Stimulated activated CD8-positive, alpha-beta memory T cell treated with anti-CD3 and anti-CD28 coated beads, Interleukin-7, amount 100 ng/mL, for 48 hours (primary cell): ENCODE data around the gene NTN4.
"Not testable (repeated sequence)": the region's sequence is repeated elsewhere in the genome, so short reads cannot be mapped to it uniquely, and the experiment has no call there.

Source experiments
- DNase-seq, 2 donors: peaks; one replicate each; pipeline ENCODE4 v3.0.0-alpha.2; 2020; ENCODE audit warnings: low read depth in 1 of 2; ENCODE audit errors: extremely low read depth in 1 of 2

The NTN4 gene

DNA sequence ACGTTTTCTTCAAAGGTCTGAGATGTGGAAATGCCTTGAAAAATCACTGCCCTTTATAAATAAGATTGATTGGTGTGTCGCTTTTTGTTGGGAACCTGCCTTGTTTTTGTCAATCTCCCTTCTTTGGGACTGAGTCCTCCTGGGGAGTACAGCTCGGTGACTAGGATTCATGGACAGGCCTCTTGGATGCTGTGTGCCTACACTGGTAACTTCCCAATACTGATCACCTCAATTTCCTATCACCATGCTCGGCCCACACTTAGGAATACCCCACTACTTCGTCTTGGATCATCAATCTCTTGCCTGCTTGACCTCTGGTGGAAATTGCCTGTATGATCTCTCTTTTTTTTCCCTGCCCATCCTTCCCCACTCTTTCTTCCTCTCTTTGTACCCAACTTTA lies 34.2 kb downstream of the NTN4 start:
- DNase-seq, result no peak

DNA sequence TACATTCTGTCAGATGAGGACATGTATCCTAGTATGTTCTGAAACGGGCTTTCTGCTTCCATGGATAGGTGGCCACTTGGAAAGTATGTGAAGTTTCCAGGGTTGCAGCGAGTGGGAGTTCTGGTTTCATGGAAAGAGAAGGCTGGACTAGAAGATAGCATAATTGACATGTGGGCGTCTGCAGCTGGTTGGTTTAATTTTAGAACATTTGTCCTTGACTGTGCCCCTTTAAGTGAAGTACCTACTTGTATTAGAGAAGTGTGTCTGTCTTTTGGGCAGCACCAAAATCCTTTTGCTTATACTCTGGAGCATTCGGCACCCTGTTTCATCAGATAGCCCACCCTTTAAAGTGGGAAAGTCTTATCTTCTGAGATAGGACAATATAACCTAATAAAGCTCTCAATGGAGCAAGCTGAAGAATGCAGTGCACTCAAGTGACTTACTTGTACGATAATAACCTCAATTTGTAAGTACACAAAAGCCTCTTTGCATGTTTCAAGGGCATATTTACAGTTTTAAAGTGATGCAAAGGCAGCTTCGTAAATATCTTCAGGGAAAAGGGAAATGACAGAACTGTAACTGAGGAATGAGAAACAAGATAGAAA lies 35.2 kb downstream of the NTN4 start:
- no peak for DNase-seq

- not testable (repeated sequence) for DNase-seq
These were observed 44.5 kb downstream of the NTN4 start for GRCh38 chr12:95746062-95746461.

- no peak for DNase-seq
These were observed 48.0 kb downstream of the NTN4 start for GRCh38 chr12:95742586-95742985.

- DNase-seq, result no peak
These were observed 48.9 kb downstream of the NTN4 start for GRCh38 chr12:95741635-95742034.

GRCh38 chr12:95740751-95741150 lies 49.8 kb downstream of the NTN4 start:
- no peak for DNase-seq

DNA sequence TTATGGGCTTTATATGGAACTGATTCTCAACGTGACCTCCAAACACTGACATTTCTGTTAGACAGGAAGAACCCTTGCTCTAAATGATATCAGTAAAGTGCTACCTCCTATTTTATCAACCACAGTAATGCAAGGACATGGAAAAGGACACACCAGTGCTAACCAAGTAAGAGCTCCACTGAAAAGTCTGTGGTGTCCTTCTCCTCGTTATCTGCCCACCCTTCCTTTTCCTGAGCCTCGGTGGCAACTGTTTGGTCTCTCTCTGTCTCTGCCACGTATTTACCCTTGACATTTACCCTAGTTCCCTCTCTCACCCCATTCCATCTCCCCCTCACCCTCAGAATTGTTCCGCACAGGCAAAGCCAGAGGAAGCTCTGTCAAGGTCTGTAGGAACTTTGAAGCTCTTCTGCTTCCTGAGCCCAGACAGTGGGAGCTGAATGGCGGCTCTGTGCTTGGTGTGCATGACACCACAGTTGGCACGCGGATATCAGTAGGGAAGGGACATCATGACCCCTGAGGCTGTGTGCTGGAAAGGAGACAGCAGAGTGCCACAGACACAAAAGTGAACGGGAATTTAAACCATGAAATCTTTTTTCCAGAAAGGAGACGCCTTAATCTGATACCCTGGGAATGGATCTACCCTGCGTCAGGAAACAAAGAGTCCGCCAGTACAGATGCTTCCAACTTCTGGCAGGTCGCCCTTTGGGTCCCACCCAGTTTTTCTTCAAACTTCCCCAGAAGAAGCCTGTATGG lies 50.8 kb downstream of the NTN4 start:
- no peak for DNase-seq

DNA sequence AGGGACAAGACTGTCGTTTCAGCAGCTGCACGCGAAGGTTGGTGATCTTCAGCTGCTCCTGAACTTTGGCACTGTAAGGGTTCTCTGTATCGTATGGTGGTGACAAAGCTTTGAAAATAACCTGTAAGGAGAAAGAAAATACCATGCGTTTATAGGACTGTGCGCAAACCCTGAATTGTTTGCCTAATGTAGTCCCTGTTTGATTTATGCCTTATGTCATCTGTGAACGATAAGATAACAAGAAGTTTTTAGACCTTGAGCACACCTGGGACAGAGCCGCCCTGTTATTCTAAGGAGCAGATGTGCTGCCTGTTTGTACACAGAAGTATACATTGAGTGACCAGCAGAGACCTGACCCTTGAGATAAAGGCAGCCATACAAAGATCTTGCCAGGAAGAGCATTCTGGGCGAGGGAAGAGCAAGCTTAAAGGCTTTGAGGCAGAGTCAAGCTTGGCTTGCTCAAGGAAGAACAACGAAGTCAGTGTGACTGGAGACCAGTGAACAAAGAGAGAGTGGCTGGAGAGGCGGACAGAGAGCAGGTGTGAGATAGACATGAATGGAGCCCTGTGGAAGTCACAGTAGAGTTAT lies 52.4 kb downstream of the NTN4 start:
- DNase-seq, result no peak

- DNase-seq, result no peak
These were observed 53.9 kb downstream of the NTN4 start for GRCh38 chr12:95736631-95737030.

- DNase-seq, result not testable (repeated sequence)
These were observed 54.8 kb downstream of the NTN4 start for GRCh38 chr12:95735728-95736127.

GRCh38 chr12:95733141-95733825 lies 57.3 kb downstream of the NTN4 start:
- no peak for DNase-seq

- no peak for DNase-seq
These were observed 59.0 kb downstream of the NTN4 start for GRCh38 chr12:95731519-95731958.

DNA sequence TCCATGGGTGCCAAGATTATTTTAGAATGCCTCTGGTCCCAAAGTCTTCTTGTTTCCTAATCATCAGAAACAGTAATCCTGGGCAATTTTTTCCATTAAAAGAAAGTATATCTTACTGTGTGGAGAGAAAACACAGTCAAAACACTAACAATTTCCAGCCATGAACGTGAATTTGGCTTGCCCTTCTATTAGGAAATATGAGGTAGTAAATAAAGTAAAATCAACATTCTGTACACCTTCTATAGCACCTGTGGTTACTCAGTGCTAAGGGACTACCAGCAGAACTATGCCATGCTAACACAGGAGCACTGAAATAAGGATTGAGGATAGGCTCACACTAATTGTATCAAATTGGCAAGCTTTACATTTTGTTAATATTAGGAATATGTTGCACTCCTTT lies 60.1 kb downstream of the NTN4 start:
- DNase-seq, result no peak

- no peak for DNase-seq
These were observed 63.7 kb downstream of the NTN4 start for GRCh38 chr12:95726903-95727302.

GRCh38 chr12:95724767-95725166 lies 65.8 kb downstream of the NTN4 start:
- DNase-seq, result no peak

GRCh38 chr12:95723693-95724384 lies 66.7 kb downstream of the NTN4 start:
- DNase-seq, result no peak

DNA sequence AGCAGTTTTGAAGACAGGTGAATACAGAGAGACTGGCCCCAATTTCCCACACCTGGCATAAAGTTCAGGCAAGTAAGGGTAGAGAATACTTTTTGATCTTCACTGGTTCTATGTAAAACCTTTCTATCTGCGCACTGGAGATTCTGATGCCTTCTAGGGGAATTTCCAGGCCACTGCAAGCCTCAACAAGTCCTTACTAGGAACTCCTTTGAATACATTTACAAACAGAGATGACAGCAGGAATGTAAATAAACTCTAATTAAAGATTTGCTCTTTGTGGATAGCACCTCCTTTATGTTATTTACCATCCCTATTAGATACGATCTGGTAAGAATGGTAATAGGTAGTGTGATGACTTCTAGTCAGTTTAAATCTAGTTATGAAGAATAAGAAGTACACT lies 69.2 kb downstream of the NTN4 start:
- DNase-seq, result no peak

DNA sequence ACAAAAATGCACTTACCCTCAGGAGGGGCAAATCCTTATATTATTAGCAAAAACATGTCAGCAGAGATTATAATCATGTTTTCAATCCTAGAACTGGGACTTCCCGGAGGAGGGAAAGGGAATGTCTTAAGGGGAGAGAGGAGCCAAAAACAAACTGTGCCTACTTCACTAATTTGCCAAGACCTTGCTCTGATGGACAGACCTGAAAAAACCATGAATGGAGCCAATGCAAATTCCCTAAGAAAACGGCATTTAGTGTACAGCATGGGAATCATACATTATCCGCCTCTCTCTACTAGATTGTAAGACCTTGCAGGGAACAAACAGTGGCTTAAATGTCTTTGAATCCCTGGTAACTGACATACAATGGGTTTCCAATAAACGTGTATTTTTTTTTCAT lies 70.4 kb downstream of the NTN4 start:
- no peak for DNase-seq

- no peak for DNase-seq
These were observed 71.8 kb downstream of the NTN4 start for GRCh38 chr12:95718772-95719171.

GRCh38 chr12:95718006-95718431 lies 72.5 kb downstream of the NTN4 start:
- no peak for DNase-seq

GRCh38 chr12:95717316-95717928 lies 73.1 kb downstream of the NTN4 start:
- DNase-seq, result no peak
